Nephron (organoid): ENCODE results near the gene WDR48.

Source experiments
- H3K27ac Mint-ChIP-seq, 3 experiments: 2 replicates each; pipeline ENCODE4 v1.8.0; 2020; ENCODE audit warnings: mixed read lengths in 3 of 3, mild to moderate bottlenecking in 2 of 3, moderate library complexity in 1 of 3
- H3K27me3 Mint-ChIP-seq: 2 replicates; pipeline ENCODE4 v1.8.0; 2021; ENCODE audit warnings: low read depth, mild to moderate bottlenecking, moderate library complexity, mixed read lengths
- H3K36me3 Mint-ChIP-seq: 2 replicates; pipeline ENCODE4 v1.8.0; 2020; ENCODE audit warnings: low read depth, mixed read lengths
- H3K4me1 Mint-ChIP-seq: 2 replicates; pipeline ENCODE4 v1.8.0; 2020; ENCODE audit warnings: mixed read lengths
- H3K4me3 Mint-ChIP-seq, 3 experiments: 2 replicates each; pipeline ENCODE4 v1.8.0; 2020; ENCODE audit warnings: mild to moderate bottlenecking in 3 of 3, mixed read lengths in 3 of 3, moderate library complexity in 2 of 3
- H3K9me3 Mint-ChIP-seq: 2 replicates; pipeline ENCODE4 v1.8.0; 2020; ENCODE audit warnings: mixed read lengths
- TF ChIP-seq, protein P1 (sequence below), 3 experiments: fragments of 200-600 bp; sonication (generic); IDR thresholded peaks; one replicate each; pipeline ENCODE4 v1.5.0; 2021; ENCODE audit warnings: antibody characterized with exemption in 3 of 3; ENCODE audit not compliant: unreplicated experiment in 3 of 3

WDR48 gene

DNA sequence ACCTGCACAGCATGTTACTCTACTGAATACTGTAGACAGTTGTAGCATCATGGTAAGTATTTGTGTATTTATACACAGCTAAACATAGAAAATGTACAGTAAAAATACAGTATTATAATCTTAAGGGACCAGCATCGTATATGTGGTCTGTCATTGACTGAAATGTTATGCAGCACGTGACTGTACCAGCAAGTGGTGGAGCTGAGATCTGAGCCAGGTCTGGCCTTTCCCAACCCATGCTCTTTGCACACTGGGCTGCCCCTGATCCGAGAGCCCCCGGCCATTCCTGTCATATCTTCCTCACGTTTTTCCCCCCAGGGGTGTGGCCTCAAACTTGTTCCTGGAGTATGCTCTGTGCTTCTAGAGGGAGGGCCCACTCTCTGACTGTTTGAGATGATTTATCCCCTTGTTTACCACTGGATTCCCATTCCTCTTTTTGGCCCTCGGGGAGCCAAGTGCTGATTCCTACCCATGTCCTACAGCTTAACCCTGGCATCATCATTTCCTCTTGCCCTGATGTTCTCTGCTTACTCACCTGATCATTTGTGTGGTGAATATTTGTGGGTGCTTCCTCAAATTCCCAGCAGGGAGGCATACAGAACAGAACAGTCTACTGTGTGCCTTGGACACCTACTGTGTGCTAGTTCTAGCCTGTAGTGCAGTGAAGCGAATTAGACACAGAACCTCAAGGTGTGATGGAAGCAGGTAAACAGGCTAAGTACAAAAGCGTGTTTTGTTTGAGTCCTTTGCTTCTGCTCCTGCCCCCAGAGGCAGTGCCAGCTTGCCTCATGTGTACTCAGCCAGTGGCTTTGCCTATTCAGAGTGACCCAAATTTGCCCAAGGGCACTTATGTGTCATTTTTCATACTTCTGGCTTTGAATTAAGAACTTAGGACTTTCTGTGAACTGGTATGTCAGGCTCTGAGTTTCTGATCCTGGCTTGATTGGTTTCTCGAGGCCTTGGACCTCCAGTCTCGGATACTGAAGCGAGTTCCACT is 80.6 kb downstream of the WDR48 start:
- Mint-ChIP-seq H3K4me3 (no peak overlapping the region), H3K4me1 (no peaks in the 10 kb centered on the region), H3K36me3 (peaks cover 6% of the 10 kb centered on the region), H3K27me3 (no peaks in the 10 kb centered on the region), H3K9me3 (no peaks in the 10 kb centered on the region), H3K27ac (no peak overlapping the region)
- TF ChIP-seq, protein P1, sequence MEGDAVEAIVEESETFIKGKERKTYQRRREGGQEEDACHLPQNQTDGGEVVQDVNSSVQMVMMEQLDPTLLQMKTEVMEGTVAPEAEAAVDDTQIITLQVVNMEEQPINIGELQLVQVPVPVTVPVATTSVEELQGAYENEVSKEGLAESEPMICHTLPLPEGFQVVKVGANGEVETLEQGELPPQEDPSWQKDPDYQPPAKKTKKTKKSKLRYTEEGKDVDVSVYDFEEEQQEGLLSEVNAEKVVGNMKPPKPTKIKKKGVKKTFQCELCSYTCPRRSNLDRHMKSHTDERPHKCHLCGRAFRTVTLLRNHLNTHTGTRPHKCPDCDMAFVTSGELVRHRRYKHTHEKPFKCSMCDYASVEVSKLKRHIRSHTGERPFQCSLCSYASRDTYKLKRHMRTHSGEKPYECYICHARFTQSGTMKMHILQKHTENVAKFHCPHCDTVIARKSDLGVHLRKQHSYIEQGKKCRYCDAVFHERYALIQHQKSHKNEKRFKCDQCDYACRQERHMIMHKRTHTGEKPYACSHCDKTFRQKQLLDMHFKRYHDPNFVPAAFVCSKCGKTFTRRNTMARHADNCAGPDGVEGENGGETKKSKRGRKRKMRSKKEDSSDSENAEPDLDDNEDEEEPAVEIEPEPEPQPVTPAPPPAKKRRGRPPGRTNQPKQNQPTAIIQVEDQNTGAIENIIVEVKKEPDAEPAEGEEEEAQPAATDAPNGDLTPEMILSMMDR (IDR thresholded peaks at IDR 0.05; ENCODE audit: unreplicated experiment in 3 of 3), result no peak

DNA sequence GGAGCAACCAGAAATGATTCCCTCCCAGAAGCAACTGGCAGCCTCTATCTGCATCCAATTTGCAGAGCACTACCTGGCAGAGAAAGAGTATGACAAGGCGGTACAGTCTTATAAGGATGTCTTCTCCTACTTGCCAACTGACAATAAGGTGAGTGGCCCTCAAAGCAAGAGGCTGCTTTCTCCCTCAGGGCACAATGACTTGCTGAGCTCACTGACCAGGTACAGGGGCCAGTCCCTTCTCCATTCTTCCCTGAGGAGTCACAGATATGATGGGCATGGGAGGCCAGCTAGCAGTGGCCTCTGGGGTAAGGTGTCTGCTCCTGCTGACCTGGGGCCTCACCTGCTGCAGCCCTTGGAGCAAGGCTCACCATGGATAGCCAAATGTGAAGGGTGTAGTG is 81.3 kb downstream of the WDR48 start:
- H3K36me3 Mint-ChIP-seq, result peaks cover 10% of the 10 kb centered on the region
- no peak overlapping the region for H3K4me3 Mint-ChIP-seq
- TF ChIP-seq, protein P1 (IDR thresholded peaks at IDR 0.05; ENCODE audit: unreplicated experiment in 3 of 3), result no peak
- H3K4me1 Mint-ChIP-seq, result no peaks in the 10 kb centered on the region
- no peaks in the 10 kb centered on the region for H3K9me3 Mint-ChIP-seq
- no peak overlapping the region for H3K27ac Mint-ChIP-seq
- no peaks in the 10 kb centered on the region for H3K27me3 Mint-ChIP-seq

DNA sequence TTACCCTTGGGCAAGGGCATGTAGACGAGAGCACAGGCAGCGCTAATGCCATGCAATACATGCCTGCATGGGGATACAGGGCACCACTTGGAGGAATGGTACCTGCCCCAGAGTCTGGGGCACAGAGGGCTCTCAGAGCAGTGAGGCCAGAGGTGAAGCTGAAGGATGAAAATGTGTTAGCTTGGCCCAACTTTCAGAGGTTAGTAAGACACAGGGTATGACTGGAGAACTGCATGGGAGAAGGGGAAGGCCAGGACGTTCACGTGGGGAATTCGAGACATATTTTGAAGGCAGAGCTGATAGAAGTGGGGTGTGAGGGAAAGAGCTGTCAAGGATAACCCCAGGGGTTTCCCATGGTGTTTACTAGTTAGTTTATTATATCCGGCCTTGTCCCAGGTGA is 82.0 kb downstream of the WDR48 start:
- Mint-ChIP-seq H3K9me3 (no peaks in the 10 kb centered on the region), H3K36me3 (peaks cover 10% of the 10 kb centered on the region), H3K4me3 (no peak overlapping the region), H3K27me3 (no peaks in the 10 kb centered on the region), H3K4me1 (peaks cover 3% of the 10 kb centered on the region), H3K27ac (no peak overlapping the region)
- TF ChIP-seq, protein P1 (IDR thresholded peaks at IDR 0.05; ENCODE audit: unreplicated experiment in 3 of 3), result no peak

DNA sequence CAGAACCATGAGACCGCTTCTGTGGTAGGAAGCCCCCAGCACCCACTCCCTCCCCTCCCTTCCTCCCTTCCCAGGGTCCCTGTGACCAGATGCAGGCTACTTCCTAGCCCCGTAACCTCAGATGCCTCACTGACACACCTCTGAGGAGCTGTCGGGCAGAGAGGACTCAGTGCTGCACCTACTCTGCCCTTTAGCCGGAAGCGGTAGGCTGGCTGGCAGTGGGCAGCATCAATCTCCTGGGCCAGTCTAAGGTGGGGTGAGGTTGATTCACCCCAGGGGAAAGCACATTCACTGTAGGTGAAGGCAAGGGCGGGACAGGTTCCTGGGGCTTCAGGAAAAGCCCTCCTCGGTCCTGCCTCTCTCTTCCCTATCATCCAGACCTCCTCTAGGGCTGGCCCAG is 82.5 kb downstream of the WDR48 start:
- H3K36me3 Mint-ChIP-seq, result peaks cover 10% of the 10 kb centered on the region

DNA sequence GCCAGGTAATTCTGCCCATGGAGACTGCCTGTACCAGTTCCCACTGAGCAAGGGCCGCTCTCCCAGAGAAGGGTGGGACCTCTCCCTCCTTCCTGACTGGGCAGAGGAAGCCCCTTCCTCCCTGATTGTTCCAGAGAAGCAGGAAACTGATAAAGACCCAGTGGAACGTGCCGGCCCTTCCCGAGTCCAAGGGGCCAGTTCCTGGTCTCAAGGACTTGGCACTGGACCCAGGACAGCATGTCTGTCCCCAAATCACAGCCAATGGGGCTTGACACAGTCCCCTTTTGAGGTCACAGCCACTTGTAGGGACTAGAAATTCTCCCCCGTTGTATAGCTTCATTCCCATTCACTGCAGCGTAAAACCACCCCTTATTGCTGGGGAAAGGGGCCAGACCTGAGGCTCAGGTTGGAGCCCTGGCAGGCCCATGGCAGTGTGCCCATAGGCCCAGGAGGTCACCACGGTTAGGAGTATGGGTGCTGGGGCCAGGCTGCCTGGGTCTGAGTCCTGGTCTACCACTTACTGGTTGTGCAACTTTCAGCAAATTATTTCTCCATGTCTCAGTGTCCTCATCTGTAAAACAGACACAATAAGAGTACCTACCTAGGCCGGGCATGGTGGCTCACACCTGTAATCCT is 83.5 kb downstream of the WDR48 start:
- H3K4me3 Mint-ChIP-seq, result no peak overlapping the region
- H3K4me1 Mint-ChIP-seq, result peaks cover 16% of the 10 kb centered on the region
- H3K9me3 Mint-ChIP-seq, result no peaks in the 10 kb centered on the region
- H3K36me3 Mint-ChIP-seq, result peaks cover 10% of the 10 kb centered on the region
- H3K27ac Mint-ChIP-seq, result no peak overlapping the region
- TF ChIP-seq, protein P1 (IDR thresholded peaks at IDR 0.05; ENCODE audit: unreplicated experiment in 3 of 3), result no peak
- no peaks in the 10 kb centered on the region for H3K27me3 Mint-ChIP-seq

More for the DNA sequence above, 82.5 kb downstream of the WDR48 start:
- H3K4me3 Mint-ChIP-seq, result no peak overlapping the region
- no peaks in the 10 kb centered on the region for H3K9me3 Mint-ChIP-seq
- H3K27ac Mint-ChIP-seq, result no peak overlapping the region
- peaks cover 8% of the 10 kb centered on the region for H3K4me1 Mint-ChIP-seq
- H3K27me3 Mint-ChIP-seq, result no peaks in the 10 kb centered on the region
- TF ChIP-seq, protein P1 (IDR thresholded peaks at IDR 0.05; ENCODE audit: unreplicated experiment in 3 of 3), result no peak
